GM18502 (cell line): ENCODE data around the gene WHAMM.
"Not testable (repeated sequence)": the region's sequence is repeated elsewhere in the genome, so short reads cannot be mapped to it uniquely, and the experiment has no call there.

Experiments
- ATAC-seq: cut with Tn5 transposase; IDR thresholded peaks from one replicate; pipeline ENCODE4 v1.9.1; 2021; ENCODE audit warnings: mild to moderate bottlenecking; ENCODE audit not compliant: unreplicated experiment, poor library complexity

WHAMM gene

GRCh38 chr15:82799183-82799841 lies 10.1 kb upstream of the WHAMM start:
- no peak for ATAC-seq

GRCh38 chr15:82802497-82802896 lies 6.9 kb upstream of the WHAMM start:
- ATAC-seq: no peak

DNA sequence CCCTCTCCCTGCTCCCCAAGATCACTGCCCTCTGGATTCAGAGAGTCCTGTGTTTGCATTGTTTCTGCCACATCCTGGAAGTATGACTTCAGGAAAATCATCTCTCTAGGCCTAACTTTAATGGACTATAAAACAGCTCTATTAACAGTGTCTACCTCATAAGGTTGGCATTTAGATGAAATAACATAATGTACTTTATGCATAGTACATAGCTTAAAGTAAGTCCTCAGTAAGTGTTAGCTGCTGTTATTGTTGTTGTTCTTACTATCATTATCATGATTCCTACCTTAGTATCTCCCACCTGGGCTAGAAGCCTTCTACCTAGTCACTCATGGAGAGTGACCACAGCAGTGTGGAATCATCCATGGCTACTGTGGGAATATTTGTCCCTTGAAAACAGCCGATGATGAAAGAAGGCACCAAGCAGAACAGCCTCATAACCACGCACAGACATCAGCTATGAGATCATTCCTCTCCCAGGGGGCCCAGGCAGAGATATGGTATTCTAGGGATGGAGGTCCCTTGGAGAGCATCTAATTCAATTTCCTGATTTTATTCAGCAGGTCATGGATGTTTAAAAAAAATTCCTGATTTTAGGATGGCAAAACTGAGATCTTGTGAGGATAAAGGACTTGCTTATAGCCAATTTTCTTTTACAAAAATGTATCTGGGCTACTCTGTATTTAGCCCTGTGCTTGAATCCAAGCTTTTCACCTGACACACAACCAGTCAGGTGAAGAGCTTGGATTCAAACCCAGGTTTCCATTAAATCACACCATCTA lies 5.4 kb upstream of the WHAMM start:
- ATAC-seq: no peak

GRCh38 chr15:82804575-82804949 lies 4.9 kb upstream of the WHAMM start:
- ATAC-seq: no peak

DNA sequence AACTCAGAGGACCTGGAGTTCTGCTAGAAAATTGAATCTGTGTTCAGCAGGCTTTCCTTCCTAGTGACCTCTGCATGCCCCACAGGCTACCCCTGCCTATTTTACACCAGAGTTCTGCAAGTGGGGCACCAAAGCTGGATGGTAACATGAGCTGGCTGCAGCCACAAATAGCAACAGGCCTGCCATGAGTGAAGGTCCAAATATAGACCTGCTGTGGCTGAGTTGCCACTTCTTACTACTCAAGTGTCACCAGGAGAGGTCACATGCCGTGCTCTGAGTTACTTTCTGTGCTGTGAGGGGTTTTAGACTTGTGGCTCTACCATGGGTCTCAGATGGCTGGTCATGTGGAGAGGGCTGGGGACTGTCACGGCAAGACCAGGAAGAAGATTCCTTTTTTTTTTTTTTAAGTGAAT lies 3.4 kb upstream of the WHAMM start, which contains the start of gene FSD2:
Gene FSD2 (minus strand): TSS at position 76 of the 413 bp plus-strand sequence. CDS start 18,679 bp downstream, outside the sequence.
- ATAC-seq: peak; percentile 61

GRCh38 chr15:82807920-82808633 lies 1.4 kb upstream of the WHAMM start:
- no peak for ATAC-seq

- no peak for ATAC-seq
Measured at GRCh38 chr15:82808634-82809041, 790 bp upstream of the WHAMM start.

DNA sequence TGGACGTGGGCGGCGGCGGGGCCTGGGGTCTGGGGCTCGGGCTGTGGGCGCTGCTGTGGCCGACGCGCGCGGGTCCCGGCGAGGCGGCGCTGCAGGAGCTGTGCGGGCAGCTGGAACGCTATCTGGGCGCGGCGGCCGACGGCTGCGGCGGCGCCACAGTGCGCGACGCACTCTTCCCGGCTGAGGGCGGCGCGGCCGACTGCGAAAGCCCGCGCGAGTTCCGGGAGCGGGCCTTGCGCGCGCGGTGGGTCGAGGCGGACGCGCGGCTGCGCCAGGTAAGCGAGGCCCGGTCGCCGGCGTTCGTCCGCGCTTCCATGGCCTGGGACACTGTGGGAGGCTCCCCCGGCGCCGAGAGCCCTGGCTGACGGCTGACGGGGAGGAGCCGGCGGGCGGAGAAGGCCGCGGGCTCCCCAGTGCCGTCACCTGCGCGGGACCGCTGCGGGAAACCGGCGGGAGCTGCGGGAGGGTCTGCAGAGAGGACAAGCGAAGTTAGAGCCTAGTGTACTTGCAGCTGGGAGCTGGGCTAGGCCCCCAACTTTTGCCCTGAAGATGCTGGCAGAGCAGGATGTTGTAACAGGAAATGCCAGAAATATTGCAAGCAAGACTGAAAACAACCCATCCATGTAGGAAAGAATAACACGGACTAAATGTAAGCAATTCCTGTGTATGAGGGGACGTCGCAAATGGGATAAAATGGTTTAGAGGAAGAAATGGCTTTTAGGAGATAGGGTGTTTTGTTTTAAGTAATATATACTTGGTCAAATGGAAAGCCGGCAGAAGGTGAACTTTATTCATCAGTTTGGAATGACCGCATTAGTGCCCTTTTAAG lies 847 bp downstream of the WHAMM start:
- peak; percentile 22 for ATAC-seq

DNA sequence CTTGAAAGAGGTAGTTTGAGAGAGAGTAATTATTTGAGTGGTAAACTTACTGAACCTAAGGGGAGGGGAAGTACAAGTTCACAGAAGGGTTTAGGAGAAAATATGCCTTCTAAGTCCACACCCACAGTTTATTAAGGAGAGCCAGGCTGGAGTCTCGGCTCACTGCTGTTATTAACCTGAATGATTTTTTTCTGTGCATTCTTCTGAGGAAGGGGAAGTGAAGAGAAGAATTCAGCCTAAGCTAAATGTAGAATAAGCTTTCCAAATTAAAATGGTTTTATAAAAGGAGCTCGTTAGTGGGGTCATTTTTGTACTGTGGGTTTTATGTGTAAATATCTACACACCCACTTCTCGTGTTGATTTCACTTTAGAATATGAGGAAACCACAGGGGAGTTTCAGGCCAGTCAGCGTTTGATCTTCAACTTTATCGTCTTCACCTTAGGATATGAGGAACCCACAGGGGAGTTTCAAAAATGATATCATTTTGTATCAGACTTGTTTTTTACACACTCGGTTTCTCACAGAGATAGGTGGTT lies 1.5 kb downstream of the WHAMM start:
- no peak for ATAC-seq

GRCh38 chr15:82812994-82813393 lies 3.6 kb downstream of the WHAMM start:
- no peak for ATAC-seq

DNA sequence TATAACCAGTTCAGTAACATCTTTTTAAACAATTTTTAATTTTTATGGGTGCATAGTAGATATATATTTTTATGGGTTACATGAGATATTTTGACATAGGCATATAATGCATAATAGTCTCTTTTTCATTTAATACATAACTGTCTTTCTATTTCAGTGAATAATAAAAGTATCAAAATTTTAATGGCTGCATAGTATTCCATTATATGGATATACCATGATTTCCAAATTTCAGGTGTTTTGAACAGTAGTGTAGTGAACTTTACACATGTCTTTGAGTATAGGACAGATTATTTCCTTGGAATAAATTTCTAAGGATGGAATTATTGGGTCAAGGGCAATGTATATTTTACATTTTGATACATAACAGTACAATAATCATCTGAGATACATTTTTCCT lies 10.7 kb downstream of the WHAMM start:
- ATAC-seq: no peak

- not testable (repeated sequence) for ATAC-seq
Measured at GRCh38 chr15:82821396-82821795, 12.0 kb downstream of the WHAMM start.

DNA sequence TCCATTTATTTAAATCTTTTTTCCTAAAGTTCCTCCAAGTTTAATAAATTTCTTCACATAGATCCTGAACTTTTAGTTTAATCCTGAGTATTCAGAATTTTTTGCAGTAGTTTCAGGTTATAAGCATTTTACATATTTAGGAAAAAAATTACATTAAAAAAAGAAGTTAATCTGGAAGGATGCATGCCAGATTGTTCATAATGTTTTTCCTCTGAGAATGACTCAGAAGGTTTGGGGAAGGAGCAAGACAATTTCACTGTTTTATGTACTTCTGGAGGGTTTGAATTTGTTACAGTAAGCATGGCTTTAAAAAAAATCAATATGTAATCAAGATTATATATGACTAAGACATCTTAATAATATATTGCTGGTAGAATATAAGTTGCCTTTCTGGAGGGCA lies 12.4 kb downstream of the WHAMM start:
- ATAC-seq: not testable (repeated sequence)

GRCh38 chr15:82823049-82823448 lies 13.6 kb downstream of the WHAMM start:
- no peak for ATAC-seq

DNA sequence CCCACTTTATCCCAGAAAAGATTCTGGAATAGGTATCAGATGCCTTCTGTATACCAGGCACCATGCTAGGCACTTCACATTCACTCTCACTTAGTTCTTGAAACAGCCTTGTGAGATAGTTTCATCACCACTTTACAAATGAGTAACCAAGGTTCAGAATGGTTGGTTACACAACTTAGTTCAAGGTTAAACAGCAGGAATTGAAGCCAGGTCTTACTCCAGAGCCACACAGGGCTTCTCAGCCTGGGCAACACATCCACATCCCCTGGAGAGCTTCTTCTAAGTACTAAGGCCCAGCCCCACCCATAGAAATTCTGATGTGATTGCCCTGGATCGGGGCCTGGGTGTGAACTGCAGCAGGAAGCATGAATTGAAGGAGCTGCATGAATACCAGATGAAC lies 18.6 kb downstream of the WHAMM start:
- ATAC-seq: no peak

DNA sequence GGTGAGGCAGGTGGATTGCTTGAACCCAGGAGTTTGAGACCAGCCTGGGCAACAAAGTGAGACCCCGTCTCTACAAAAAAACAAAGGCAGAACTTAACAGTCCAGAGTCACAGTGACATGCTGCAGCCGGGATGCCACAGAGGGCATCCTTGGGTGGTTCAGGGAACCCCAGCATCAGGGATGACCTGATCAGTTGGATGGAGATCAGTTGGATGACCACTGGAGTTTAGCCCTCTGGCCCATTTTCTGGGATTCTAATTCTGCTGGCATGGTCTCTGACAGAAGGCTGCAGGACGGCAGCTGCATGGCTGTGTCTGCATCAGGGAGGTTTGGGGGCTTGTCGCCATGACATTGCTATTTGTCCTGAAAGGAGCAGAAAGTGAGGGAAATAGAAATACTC lies 19.8 kb downstream of the WHAMM start:
- ATAC-seq: no peak

DNA sequence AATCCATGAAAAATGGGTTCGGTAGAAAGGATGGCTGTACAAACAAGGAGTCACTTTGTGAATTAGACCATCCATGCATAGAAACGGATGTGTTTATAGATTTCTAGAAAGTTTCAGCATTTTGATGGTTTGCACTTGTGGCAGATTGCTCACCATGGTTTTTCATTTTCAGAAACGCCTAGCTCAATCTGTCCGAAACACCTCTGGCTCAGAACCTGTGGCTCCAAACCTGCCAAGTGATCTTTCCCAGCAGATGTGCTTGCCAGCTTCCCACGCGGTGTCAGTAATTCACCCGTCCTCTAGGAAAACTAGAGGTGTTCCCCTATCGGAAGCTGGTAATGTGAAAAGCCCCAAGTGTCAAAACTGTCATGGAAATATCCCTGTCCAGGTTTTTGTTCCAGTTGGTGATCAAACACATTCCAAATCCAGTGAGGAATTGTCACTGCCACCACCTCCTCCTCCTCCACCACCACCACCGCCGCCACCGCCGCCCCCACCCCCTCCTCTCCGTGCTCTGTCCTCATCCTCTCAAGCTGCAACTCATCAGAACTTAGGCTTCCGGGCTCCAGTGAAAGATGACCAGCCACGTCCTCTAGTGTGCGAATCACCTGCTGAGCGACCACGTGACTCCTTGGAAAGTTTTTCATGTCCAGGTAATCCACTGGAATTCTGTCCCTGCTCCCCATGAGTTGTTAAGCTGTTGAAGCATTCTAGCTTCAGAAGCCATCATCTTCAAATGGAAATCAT lies 21.2 kb downstream of the WHAMM start:
- no peak for ATAC-seq

DNA sequence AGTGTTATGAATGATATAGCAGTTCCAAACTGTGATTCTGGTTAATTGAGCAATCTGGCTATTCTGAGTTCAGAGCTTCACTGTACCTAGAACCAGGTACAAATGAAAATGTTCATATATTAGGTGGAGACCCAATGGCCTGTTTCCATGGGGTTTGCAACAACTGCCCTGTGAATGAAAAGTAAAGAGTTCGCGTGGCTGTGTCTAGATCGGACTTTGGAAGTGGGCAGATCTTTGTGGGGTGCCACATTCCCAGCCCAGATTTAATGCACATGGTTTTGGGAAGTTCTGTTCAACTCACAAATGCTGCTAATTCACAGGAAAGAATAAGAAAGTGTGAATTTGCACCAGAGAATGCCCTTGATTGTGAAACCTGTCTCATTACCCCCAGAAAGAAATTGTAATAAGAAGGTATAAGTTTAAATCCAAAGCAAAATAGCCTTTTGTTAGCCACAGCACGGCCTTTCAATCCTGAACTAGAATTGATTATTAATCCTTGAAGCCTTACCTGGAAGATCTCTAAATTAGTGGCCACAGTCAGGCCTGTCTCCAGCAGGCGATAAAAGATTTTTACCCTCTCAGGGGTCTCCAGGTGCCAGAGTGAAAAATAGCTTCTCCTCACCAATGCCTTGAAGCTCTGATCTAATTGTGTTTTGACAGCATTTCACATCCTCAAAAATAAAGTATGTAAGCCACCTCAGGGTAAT lies 22.6 kb downstream of the WHAMM start:
- ATAC-seq: no peak
